Gastroesophageal sphincter (tissue), 4 donors: ENCODE results near the gene PXMP2. TPM values are rescaled to one million over a fixed set of nuclear protein-coding genes. Genes with fewer than 3 reads are reported as not detected.

ENCODE experiments used
- ATAC-seq: fragments of 150-250 bp; one replicate; pipeline ENCODE4 v1.9.1; 2016; ENCODE audit warnings: mild to moderate bottlenecking, moderate library complexity
- H3K27ac ChIP-seq, 4 donors: fragments of 200-600 bp; sonication (generic) in 3 of 4; 1 replicate in 3 of 4; 2 replicates in 1 of 4; pipeline ENCODE4 v1.5.1; 2016 to 2019
- H3K27me3 ChIP-seq: fragments of 200-600 bp; sonication (generic); one replicate; pipeline ENCODE4 v1.5.1; 2019
- H3K36me3 ChIP-seq, 2 donors: fragments of 200-600 bp; sonication (generic); one replicate each; pipeline ENCODE4 v1.5.1; 2019; ENCODE audit warnings: control low read depth in 1 of 2
- H3K4me1 ChIP-seq, 3 donors: fragments of 200-600 bp; sonication (generic); 1 replicate in 2 of 3; 2 replicates in 1 of 3; pipeline ENCODE4 v1.5.1; 2016 to 2019; ENCODE audit warnings: control low read depth in 2 of 3
- H3K4me3 ChIP-seq, 2 donors: fragments of 200-600 bp; sonication (generic); one replicate each; pipeline ENCODE4 v1.5.1; 2019; ENCODE audit warnings: mild to moderate bottlenecking in 1 of 2, moderate library complexity in 1 of 2
- H3K9me3 ChIP-seq, 3 donors: fragments of 200-600 bp; sonication (generic); one replicate each; pipeline ENCODE4 v1.5.1; 2017 to 2019; ENCODE audit warnings: control low read depth in 2 of 3
- CTCF ChIP-seq, 4 experiments: fragments of 200-600 bp in 2 of 4; fragments of 450-650 bp in 2 of 4; sonication (generic) in 1 of 4; IDR thresholded peaks; one replicate each; pipeline ENCODE4 v1.5.1; 2017 to 2019; ENCODE audit warnings: antibody characterized with exemption in 4 of 4, mild to moderate bottlenecking in 2 of 4, moderate library complexity in 2 of 4
- EP300 ChIP-seq: sonication (generic); formaldehyde crosslinking; IDR thresholded peaks from one replicate; pipeline ENCODE4 v1.6.1; 2017; ENCODE audit warnings: antibody characterized with exemption, mild to moderate bottlenecking
- POLR2A ChIP-seq, 2 donors: fragments of 450-650 bp; IDR thresholded peaks; one replicate each; pipeline ENCODE4 v1.6.1; 2017; ENCODE audit warnings: antibody characterized with exemption in 2 of 2, mild to moderate bottlenecking in 2 of 2, moderate library complexity in 1 of 2
- POLR2AphosphoS5 ChIP-seq: sonication (generic); formaldehyde crosslinking; IDR thresholded peaks from one replicate; pipeline ENCODE4 v1.6.1; 2017; ENCODE audit warnings: antibody characterized with exemption
- WGBS, 2 donors: methylation state at CpG; one replicate each; pipeline ENCODE4 v1.1.5; 2018; ENCODE audit warnings: low coverage in 1 of 2; 5-methylcytosine and 5-hydroxymethylcytosine counted together
- total RNA-seq, 4 donors: library from RNA; depleted of rRNA; stranded (reverse); fragments of >200 nt; gene quantifications; one replicate each; pipeline ENCODE4 v1.1.0, GENCODE V29; 2016

Gene PXMP2
- total RNA-seq, 4 donors from 2014 or later = 31.9 to 68.8 (median 55.4) TPM

DNA sequence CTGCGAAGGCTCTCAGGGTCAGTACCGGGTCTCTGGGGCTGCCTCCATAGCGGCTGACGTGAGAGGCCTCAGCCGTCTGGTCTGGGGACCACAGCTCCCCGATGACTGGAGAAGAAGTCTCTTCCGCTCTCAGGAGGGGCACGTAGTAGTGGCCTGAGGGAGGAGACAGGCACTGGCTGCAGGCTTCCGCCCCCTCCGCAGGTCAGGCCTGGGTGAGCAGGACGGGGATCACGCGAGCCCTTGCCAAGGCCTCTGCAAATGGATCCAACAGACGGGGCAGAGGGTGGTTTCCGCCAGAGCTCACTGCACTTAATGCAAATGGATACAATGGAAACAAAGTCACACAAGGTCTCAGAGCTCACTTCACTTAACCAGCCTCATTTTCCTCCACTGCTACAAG lies 49.5 kb downstream of the PXMP2 start:
- H3K4me3 ChIP-seq = no peak overlapping the region
- no peak overlapping the region for H3K27ac ChIP-seq
- TF ChIP-seq POLR2A (IDR thresholded peaks at IDR 0.05) = no peak
- no peak for TF ChIP-seq CTCF (IDR thresholded peaks at IDR 0.05)
- TF ChIP-seq POLR2AphosphoS5 = no peak
- TF ChIP-seq EP300 = no peak
- H3K36me3 ChIP-seq = peaks cover 0 to 100% of the 10 kb centered on the region in 2 donors
- no peaks in the 10 kb centered on the region for H3K4me1 ChIP-seq
- H3K9me3 ChIP-seq = no peaks in the 10 kb centered on the region
- H3K27me3 ChIP-seq = no peaks in the 10 kb centered on the region
- ATAC-seq = no peak
- 76% methylated on average over 3 of the region's 15 CpGs; no CpG with 5 or more reads in 1 of the 2 donors for WGBS, 2 donors

DNA sequence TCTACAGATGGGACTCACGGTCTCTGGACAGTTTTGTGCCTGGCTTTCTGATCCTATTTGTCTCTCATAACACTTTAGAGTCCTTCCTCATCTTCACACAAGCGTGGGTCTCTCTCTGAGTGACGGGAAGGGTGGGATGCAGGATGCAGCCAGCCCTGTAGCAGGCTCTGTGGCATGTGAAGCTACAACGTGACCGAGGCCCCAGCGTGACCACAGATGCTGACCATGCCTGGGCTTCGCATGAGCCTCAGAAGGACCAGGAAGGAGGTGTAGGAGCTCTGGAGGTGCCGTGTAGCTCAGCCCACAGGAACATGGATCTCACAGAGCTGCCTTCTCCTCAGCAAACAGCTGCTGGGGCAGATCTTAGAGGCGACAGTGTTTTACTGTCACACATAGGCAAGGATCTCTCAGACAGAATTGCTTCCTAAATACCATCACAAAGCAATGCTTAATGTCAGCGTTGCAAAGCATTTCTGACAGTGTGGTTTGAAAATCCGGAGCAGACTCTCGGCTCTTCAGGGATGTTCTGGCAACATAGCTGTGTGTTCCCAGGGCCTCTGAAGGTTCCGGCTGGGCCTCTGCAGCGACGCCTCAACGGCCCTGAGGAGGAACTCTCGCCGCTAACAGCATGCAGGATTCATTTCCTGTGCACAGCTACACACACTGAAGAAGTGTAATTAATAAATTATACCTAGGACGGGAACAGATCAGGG lies 52.4 kb downstream of the PXMP2 start:
- ATAC-seq = no peak
- H3K4me1 ChIP-seq = no peaks in the 10 kb centered on the region
- no peaks in the 10 kb centered on the region for H3K9me3 ChIP-seq
- H3K36me3 ChIP-seq = peaks cover 0 to 100% of the 10 kb centered on the region in 2 donors
- TF ChIP-seq POLR2A (IDR thresholded peaks at IDR 0.05) = no peak
- no peak for TF ChIP-seq POLR2AphosphoS5
- no peak for TF ChIP-seq EP300
- no peak for TF ChIP-seq CTCF (IDR thresholded peaks at IDR 0.05)
- H3K4me3 ChIP-seq = no peak overlapping the region
- 70 to 86% methylated on average over 2 to 8 of the region's 19 CpGs for WGBS, 2 donors
- H3K27me3 ChIP-seq = no peaks in the 10 kb centered on the region
- no peak overlapping the region for H3K27ac ChIP-seq

DNA sequence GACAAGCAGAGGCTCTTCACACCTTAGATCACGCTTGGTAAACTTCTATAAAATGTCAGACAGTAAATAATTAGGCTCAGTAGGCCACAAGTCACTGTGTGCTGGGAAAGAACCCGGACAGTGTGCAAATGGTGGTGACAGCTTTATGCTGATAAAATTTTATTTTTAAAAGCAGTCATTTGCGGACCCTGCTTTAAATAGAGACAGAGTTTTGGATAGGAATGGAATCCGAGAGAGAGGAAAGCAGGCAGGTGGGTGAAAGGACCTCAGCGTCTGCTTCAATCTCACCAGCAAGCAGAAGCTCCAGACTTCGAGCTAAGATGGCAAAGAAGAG lies 52.9 kb downstream of the PXMP2 start:
- Histone ChIP-seq H3K27ac (no peak overlapping the region), H3K9me3 (no peaks in the 10 kb centered on the region), H3K36me3 (peaks cover 0 to 100% of the 10 kb centered on the region in 2 donors), H3K4me3 (no peak overlapping the region), H3K4me1 (no peaks in the 10 kb centered on the region), H3K27me3 (no peaks in the 10 kb centered on the region)
- TF ChIP-seq EP300 = no peak
- ATAC-seq = no peak
- WGBS, 2 donors = 78 to 90% methylated on average over 4 to 6 of the region's 6 CpGs

DNA sequence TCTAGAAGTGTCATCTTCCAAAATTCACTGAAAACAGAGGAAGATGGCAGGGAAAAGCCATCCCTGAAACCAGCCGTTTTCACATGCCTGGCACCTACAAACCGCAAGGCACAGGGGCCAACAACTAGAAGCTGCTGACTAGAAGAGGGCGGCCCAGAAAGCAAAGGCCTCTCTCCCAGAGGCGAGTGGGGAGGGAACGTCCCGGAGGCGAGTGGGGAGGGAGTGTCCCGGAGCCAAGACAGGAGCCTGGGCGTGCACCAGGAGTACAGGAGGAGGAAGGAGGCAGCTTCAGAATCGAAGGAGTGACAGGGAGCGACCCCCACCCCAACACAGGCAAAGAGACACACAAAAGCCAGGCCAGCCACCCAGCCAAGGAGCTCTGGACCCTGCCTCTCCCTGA lies 53.3 kb downstream of the PXMP2 start:
- TF ChIP-seq POLR2AphosphoS5 (no peak), CTCF (IDR thresholded peaks at IDR 0.05) (no peak), EP300 (no peak), POLR2A (IDR thresholded peaks at IDR 0.05) (no peak)
- H3K9me3 ChIP-seq = no peaks in the 10 kb centered on the region
- H3K4me3 ChIP-seq = no peak overlapping the region
- H3K4me1 ChIP-seq = no peaks in the 10 kb centered on the region
- WGBS, 2 donors = 76% methylated on average over 9 of the region's 11 CpGs; no CpG with 5 or more reads in 1 of the 2 donors
- no peak for ATAC-seq
- H3K36me3 ChIP-seq = peaks cover 0 to 100% of the 10 kb centered on the region in 2 donors
- no peaks in the 10 kb centered on the region for H3K27me3 ChIP-seq
- H3K27ac ChIP-seq = no peak overlapping the region

DNA sequence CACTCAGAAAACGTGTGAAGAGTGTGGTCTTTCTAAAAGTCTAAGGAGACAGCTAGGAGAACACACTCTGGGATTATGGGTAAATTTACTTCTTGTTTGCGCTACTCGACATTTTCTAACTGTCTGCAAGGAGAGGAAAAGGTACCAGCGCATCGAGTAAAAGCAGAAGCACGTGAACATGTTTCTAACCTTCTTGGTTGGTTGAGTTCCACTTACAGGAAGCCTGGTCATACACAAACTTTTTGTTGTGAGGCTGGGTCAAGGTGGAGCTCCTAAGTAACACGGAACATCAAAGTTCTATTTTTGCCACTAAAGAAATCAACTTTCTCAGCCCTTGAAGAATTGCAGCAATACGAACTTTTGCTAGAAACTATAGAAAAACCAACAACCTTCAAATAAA lies 54.2 kb downstream of the PXMP2 start:
- ATAC-seq = no peak
- no peaks in the 10 kb centered on the region for H3K27me3 ChIP-seq
- peaks cover 0 to 100% of the 10 kb centered on the region in 2 donors for H3K36me3 ChIP-seq
- H3K4me3 ChIP-seq = no peak overlapping the region
- H3K4me1 ChIP-seq = no peaks in the 10 kb centered on the region
- no peaks in the 10 kb centered on the region for H3K9me3 ChIP-seq
- no peak for TF ChIP-seq POLR2A (IDR thresholded peaks at IDR 0.05)
- TF ChIP-seq POLR2AphosphoS5 = no peak
- no peak for TF ChIP-seq CTCF (IDR thresholded peaks at IDR 0.05)
- TF ChIP-seq EP300 = no peak
- WGBS, 2 donors = 82 to 87% methylated on average over 8 of the region's 8 CpGs
- no peak overlapping the region for H3K27ac ChIP-seq
